ENCODE data around the gene LSM7.
"Not testable (repeated sequence)": the region's sequence is repeated elsewhere in the genome, so short reads cannot be mapped to it uniquely, and the experiment has no call there.

LSM7 gene

GRCh38 chr19:2282862-2283237, 45.5 kb downstream of the LSM7 start:
- no peak for DNase-seq (ENCODE audit: low spot score)
- TF ChIP-seq CTCF (IDR thresholded peaks at IDR 0.05; ENCODE audit: extremely low read depth, missing control alignments) = no peak

GRCh38 chr19:2282062-2282861, 46.1 kb downstream of the LSM7 start, which contains the start of gene PEAK3:
PEAK3 (minus strand) TSS chr19:2282175; CDS start chr19:2280931, 1,244 bp downstream.
- TF ChIP-seq CTCF (IDR thresholded peaks at IDR 0.05; ENCODE audit: extremely low read depth, missing control alignments) = no peak
- DNase-seq (ENCODE audit: low spot score) = peak; percentile 73

- DNase-seq (ENCODE audit: low spot score) = not testable (repeated sequence)
Measured at GRCh38 chr19:2281265-2282061, 46.9 kb downstream of the LSM7 start.

- DNase-seq (ENCODE audit: low spot score) = no peak
- TF ChIP-seq CTCF (IDR thresholded peaks at IDR 0.05; ENCODE audit: extremely low read depth, missing control alignments) = no peak
Measured at GRCh38 chr19:2280633-2281264, 47.6 kb downstream of the LSM7 start.

- no peak for TF ChIP-seq CTCF (IDR thresholded peaks at IDR 0.05; ENCODE audit: extremely low read depth, missing control alignments)
- DNase-seq (ENCODE audit: low spot score) = no peak
Measured at GRCh38 chr19:2278459-2279158, 49.8 kb downstream of the LSM7 start.

GRCh38 chr19:2277138-2277537, 51.2 kb downstream of the LSM7 start:
- no peak for TF ChIP-seq CTCF (IDR thresholded peaks at IDR 0.05; ENCODE audit: extremely low read depth, missing control alignments)
- no peak for DNase-seq (ENCODE audit: low spot score)

- DNase-seq (ENCODE audit: low spot score) = no peak
- TF ChIP-seq CTCF (IDR thresholded peaks at IDR 0.05; ENCODE audit: extremely low read depth, missing control alignments) = no peak
Measured at GRCh38 chr19:2276429-2276986, 51.9 kb downstream of the LSM7 start.

Measured in GM20000 (cell line).